ENCODE measurements around the gene AP4E1. TPM values are rescaled to one million over a fixed set of nuclear protein-coding genes. Genes with fewer than 3 reads are reported as not detected.

Gene AP4E1
- 7.3 to 12.5 TPM (median 9.6 TPM) in 5 replicates for total RNA-seq (2022; extraction: Qiagen RNA extraction)

GRCh38 chr15:50908209-50909009, at the start of gene AP4E1:
TSS of gene AP4E1 (plus strand) at chr15:50908683. CDS start at chr15:50908779, 96 bp downstream.

Other genes starting within 250 kb of the AP4E1 start
- 20.2 to 37.0 TPM (median 22.3 TPM) in 5 replicates for gene TRPM7, start 221.9 kb upstream of the AP4E1 start, total RNA-seq (2022; extraction: Qiagen RNA extraction)
- gene SPPL2A, start 143.0 kb upstream of the AP4E1 start, total RNA-seq (2022; extraction: Qiagen RNA extraction): 83.4 to 101 TPM (median 96.9 TPM) in 5 replicates
- gene TNFAIP8L3, start 186.2 kb downstream of the AP4E1 start, total RNA-seq (2022; extraction: Qiagen RNA extraction): 28.1 to 41.8 TPM (median 34.7 TPM) in 5 replicates